ENCODE results near the gene NKX2-3.

NKX2-3 gene

DNA sequence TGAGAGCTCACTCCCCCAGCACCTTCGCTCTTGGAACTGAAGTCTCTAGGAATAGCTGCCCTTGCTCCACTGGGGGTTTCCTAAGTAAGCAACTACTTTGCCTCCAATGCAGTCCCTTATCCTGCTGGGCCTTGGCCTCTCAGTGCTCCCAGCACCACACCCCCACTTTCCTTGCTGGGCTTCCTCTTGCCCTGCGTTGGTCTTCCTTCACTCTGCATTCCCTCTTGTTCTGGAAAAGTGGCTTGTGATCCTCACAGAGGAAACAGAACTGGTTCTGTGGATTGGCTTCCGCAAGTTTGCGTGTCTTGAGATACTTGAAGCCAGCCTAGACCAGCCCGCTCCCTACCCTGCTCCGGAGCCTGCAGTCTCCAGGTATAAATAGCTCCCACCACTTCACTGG lies 6.4 kb downstream of the NKX2-3 start:
- FAIRE-seq = no peak

DNA sequence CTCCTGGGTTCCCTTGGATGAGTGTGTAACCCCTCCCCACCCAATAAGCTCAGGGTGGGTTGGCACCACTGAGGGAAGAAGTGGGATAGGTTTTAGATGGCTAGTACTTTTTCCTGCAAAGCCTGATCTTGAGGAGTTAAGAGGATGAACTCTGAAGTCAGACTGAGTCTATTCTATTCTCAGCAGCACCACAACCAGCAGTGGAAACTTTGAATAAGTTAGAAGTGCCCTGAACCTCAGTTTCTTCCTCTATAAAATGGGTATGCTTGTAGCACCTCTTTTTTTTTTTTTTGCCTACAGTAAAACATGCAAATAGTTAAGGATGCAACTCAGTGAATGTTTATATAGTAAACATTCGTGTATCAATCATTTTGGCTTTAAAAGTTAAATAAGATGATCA lies 7.1 kb downstream of the NKX2-3 start:
- FAIRE-seq = no peak

- no peak for FAIRE-seq
Observed at GRCh38 chr10:99540306-99540656, 7.5 kb downstream of the NKX2-3 start.

GRCh38 chr10:99540657-99541531 lies 8.2 kb downstream of the NKX2-3 start:
- FAIRE-seq = no peak

GRCh38 chr10:99544322-99544721 lies 11.6 kb downstream of the NKX2-3 start:
- FAIRE-seq = no peak

DNA sequence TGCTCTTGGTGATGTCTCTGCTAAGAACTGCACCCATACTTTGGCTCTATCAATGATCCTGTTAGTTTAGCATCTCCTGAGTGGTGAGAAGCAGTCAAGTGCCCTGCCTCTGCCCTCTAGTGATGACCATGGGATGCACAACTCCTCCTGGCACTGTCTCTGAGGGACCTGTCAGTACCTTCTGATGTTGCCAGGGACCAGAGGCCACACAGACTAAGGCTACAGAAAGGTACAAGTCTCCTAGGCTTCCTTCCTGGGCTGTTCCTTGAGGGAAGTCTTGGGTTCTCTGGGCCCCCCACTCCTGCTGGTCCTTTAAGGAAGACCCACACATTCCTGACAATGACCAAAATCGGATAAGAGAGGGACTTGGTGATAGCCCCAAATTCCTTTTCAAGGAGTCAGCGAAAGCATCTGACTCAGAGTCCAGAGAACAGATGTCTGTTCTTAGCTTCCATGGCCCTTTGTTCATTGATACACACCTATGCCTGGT lies 15.3 kb downstream of the NKX2-3 start:
- FAIRE-seq = no peak

DNA sequence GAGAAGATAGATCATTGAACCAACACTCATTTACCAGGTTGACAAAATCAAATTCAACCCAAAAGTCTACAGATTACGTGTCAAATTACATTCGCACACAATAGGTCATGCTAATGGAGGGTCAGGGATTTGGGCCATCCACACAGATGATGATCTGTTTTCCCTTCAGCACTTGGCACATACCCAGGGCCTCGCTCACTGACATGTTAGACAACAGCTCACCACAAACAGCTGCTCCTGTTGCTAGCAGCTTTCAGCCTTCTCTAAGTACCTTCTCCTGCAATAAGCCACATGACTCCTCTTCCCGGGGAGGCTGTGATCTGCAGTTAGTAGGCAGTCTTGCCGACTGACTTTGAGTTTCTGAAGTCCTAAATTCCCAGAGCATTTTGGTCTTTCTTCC lies 18.4 kb downstream of the NKX2-3 start:
- FAIRE-seq = no peak

- no peak for FAIRE-seq
Observed at GRCh38 chr10:99551616-99552015, 18.9 kb downstream of the NKX2-3 start.

DNA sequence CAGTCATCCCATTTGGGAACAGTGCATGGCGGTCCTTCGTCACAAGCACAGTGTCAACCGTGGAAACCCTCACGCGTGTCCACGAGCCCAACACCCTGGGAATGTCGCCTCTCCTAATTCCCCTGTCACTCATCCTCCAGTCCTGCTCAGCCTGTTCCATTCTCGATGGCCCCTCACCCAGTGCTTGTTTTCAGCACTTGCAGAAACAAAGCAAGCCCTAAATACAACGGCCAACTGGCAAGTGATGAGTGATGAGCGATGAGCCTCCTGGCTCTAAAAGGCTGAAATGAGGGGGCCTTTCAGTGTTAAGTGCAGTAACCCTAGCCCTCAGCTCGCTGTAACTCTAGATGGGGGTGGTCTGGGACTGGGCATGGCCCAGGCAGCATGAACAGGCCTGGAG lies 22.6 kb downstream of the NKX2-3 start:
- no peak for FAIRE-seq

DNA sequence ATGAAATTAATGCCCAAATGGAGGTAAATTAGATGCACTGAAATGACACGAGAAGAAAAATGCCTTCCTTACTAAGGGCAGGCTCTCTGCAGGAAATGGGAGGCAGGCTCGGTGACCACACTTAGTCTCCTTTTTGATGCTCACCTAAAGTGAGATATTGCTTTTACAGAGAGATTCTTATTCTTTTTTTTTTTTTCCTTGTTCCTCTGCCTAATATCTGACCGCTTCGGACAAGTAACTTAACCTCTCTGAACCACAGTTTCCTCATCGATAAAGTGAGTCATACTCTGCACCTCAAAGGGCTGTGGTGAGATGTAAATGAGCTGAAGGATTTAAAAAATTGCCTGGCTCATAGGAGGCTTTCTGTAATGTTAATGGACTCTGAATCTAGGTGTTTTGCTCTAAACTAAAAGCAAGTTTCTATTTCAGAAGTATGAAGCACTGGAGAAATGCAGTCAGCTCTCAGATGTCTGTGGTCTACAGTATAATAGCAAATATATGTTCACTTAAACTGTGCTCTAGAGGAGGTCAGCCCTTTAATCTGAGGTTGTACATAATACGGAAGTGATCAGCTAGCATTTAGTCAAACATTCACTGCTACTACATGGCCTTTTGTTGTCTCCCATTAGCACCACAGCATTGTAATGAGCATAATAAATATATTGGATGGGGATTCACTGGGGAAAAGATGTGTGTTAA lies 23.2 kb downstream of the NKX2-3 start:
- no peak for FAIRE-seq

- no peak for FAIRE-seq
Observed at GRCh38 chr10:99557044-99557443, 24.3 kb downstream of the NKX2-3 start.

- FAIRE-seq = no peak
Observed at GRCh38 chr10:99558708-99559107, 26.0 kb downstream of the NKX2-3 start.

GRCh38 chr10:99560277-99561126 lies 27.8 kb downstream of the NKX2-3 start:
- FAIRE-seq = no peak

GRCh38 chr10:99562631-99563030 lies 29.9 kb downstream of the NKX2-3 start:
- FAIRE-seq = no peak

- FAIRE-seq = no peak
Observed at GRCh38 chr10:99564361-99564760, 31.6 kb downstream of the NKX2-3 start.

GRCh38 chr10:99565166-99565565 lies 32.4 kb downstream of the NKX2-3 start:
- no peak for FAIRE-seq

DNA sequence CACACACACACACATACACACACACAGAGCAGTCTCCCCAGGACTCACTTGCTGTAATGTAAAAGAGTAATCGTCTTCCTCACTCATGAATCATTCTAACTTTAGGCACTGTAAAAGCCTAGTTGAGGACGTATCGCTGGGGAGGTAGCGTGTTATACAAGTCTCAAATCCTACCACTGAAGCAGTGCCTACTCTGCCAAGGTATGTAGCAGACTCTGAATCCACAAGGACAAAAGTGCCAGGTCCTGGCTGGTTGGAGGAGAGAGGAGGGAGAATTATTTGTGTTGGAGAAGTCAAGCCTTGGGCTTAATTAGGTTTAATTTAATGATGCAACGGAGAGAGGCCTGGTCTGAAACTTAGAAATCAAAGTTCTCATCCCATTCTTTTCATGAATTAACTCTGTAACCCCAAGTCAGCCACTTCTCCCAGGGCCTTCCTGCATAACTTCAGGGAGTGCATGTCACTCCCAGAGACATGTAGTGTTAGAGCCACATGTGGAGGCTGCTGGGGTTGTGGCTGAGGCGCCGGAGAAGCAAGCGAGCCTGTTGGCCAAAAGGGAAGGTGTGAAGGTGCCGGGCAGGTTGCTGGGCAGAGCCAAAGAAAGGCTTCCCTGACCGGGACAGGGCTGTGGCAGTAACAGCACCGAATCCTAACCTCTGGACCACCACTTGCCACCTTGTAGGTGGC lies 36.7 kb downstream of the NKX2-3 start:
- FAIRE-seq = no peak

- no peak for FAIRE-seq
Observed at GRCh38 chr10:99569961-99570360, 37.2 kb downstream of the NKX2-3 start.

- FAIRE-seq = no peak
Observed at GRCh38 chr10:99571816-99572215, 39.1 kb downstream of the NKX2-3 start.

- no peak for FAIRE-seq
Observed at GRCh38 chr10:99573790-99574189, 41.0 kb downstream of the NKX2-3 start.

DNA sequence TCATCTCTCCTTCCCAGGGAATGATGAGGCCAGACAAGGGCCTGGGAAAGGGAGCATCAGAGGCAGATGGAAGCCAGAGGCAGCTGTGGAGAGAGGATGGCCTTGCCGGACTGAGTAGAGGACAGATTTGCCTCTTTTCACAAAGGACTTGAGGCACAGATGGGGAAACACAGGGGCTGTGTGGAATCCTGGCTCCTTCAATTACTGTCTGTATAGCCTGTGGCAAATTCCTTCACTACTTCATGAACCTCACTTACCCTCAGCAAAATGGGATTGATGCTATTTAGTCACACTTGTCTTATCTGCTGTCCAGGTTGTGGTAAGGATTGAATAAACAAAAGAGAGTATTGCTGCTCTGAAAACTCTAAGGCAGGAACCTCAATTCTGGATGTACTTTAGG lies 47.2 kb downstream of the NKX2-3 start:
- no peak for FAIRE-seq

GRCh38 chr10:99582255-99582770 lies 49.6 kb downstream of the NKX2-3 start:
- FAIRE-seq = no peak

Measured in colon (tissue), 2 donors.